HPDE6-E6E7 (cell line): Measurements from ENCODE around the gene AFAP1.

ENCODE experiments used
- DNase-seq: peaks from one replicate; pipeline ENCODE4 v3.0.0; 2011; ENCODE audit warnings: missing footprints; ENCODE audit errors: extremely low spot score

Gene AFAP1

GRCh38 chr4:7784131-7784870 lies 155.4 kb downstream of the AFAP1 start:
- no peak for DNase-seq

- DNase-seq: no peak
These were observed 156.1 kb downstream of the AFAP1 start for GRCh38 chr4:7783541-7783940.

- DNase-seq: no peak
These were observed 156.9 kb downstream of the AFAP1 start for GRCh38 chr4:7782783-7783182.

- DNase-seq: no peak
These were observed 157.7 kb downstream of the AFAP1 start for GRCh38 chr4:7781993-7782392.

- DNase-seq: no peak
These were observed 158.3 kb downstream of the AFAP1 start for GRCh38 chr4:7781366-7781765.

GRCh38 chr4:7780751-7781348 lies 158.8 kb downstream of the AFAP1 start:
- DNase-seq: no peak

- DNase-seq: no peak
These were observed 160.3 kb downstream of the AFAP1 start for GRCh38 chr4:7779432-7779768.

GRCh38 chr4:7778510-7779431 lies 160.9 kb downstream of the AFAP1 start:
- DNase-seq: no peak

- DNase-seq: no peak
These were observed 161.7 kb downstream of the AFAP1 start for GRCh38 chr4:7777871-7778509.

- no peak for DNase-seq
These were observed 162.5 kb downstream of the AFAP1 start for GRCh38 chr4:7777017-7777710.

- DNase-seq: no peak
These were observed 164.3 kb downstream of the AFAP1 start for GRCh38 chr4:7775396-7775795.

- no peak for DNase-seq
These were observed 165.1 kb downstream of the AFAP1 start for GRCh38 chr4:7774301-7775294.

- no peak for DNase-seq
These were observed 166.1 kb downstream of the AFAP1 start for GRCh38 chr4:7773401-7774180.

- no peak for DNase-seq
These were observed 166.8 kb downstream of the AFAP1 start for GRCh38 chr4:7772711-7773385.

GRCh38 chr4:7771541-7772507 lies 167.8 kb downstream of the AFAP1 start:
- no peak for DNase-seq

- DNase-seq: no peak
These were observed 168.6 kb downstream of the AFAP1 start for GRCh38 chr4:7771056-7771455.

- peak; percentile 11 for DNase-seq
These were observed 169.2 kb downstream of the AFAP1 start for GRCh38 chr4:7770224-7771050.
